ENCODE data around the gene KCNA10.

The KCNA10 gene

DNA sequence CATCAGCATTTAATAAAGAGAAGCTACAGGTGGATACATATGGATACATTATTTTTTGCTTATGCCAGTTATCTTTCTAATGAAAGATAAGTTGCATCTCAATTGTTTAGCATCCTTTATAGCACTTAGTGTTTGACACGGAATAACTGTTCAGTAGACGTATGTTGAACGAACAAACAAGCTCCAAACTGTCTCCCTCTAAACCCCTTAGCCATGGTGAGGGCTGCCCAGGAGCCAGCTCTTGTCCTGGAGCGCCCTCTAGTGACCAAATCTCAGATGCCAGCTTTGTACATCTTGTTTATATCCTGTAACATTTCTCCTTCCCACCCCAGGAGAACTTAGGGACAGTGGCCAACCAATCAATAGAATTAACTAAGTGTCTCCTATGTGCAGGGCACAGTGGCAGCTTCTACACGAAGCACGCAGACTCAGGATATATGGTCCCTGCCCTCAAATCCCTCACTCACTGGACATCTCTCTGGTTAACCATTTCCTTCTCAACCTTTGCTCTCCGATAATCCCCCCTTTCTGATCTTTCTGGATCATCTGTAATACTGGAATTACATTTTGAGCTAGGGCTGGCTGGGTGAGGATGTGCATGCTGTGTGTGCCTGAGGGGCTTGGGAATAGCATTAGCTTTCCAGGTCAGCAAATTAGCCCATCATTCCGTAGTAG lies 22.9 kb downstream of the KCNA10 start (continued):
- TF ChIP-seq WT1 (tag by site-specific recombination; IDR thresholded peaks at IDR 0.05) (no peak), ZNF37A (tag by site-specific recombination; IDR thresholded peaks at IDR 0.05) (no peak), ZNF660 (tag by site-specific recombination; IDR thresholded peaks at IDR 0.05) (no peak), SCRT1 (tag by site-specific recombination; IDR thresholded peaks at IDR 0.05; ENCODE audit: borderline replicate concordance) (peak; percentile 89), ZNF366 (tag by site-specific recombination; conservative IDR thresholded peaks at IDR 0.05) (0 out of 2 replicates have a peak, but pooled peaks have one; percentile 15), KLF8 (tag by site-specific recombination; IDR thresholded peaks at IDR 0.05) (no peak), HOXC10 (CRISPR knock-in tag; IDR thresholded peaks at IDR 0.05) (no peak), MZF1 (tag by site-specific recombination; IDR thresholded peaks at IDR 0.05; ENCODE audit: borderline replicate concordance) (no peak), ZBTB48 (tag by site-specific recombination; IDR thresholded peaks at IDR 0.05) (peak; percentile 95), ZNF423 (tag by site-specific recombination; IDR thresholded peaks at IDR 0.05) (no peak), ZNF23 (tag by site-specific recombination; IDR thresholded peaks at IDR 0.05; ENCODE audit: borderline replicate concordance) (no peak), ZNF560 (tag by site-specific recombination; IDR thresholded peaks at IDR 0.05; ENCODE audit: borderline replicate concordance) (no peak), ZNF354C (tag by site-specific recombination; IDR thresholded peaks at IDR 0.05; ENCODE audit: borderline replicate concordance, low read depth) (no peak), GLIS1 (tag by site-specific recombination; IDR thresholded peaks at IDR 0.05) (no peak), ZNF654 (tag by site-specific recombination; IDR thresholded peaks at IDR 0.05; ENCODE audit: low read depth) (peak; percentile 100), ZNF600 (tag by site-specific recombination; IDR thresholded peaks at IDR 0.05) (no peak), ZNF350 (tag by site-specific recombination; IDR thresholded peaks at IDR 0.05) (no peak), ZNF747 (tag by site-specific recombination; IDR thresholded peaks at IDR 0.05) (no peak), ZNF146 (tag by site-specific recombination; IDR thresholded peaks at IDR 0.05) (no peak), ZFP3 (tag by site-specific recombination; IDR thresholded peaks at IDR 0.05; ENCODE audit: low read depth) (no peak), ZNF777 (tag by site-specific recombination; IDR thresholded peaks at IDR 0.05; ENCODE audit: borderline replicate concordance) (no peak), ZNF548 (tag by site-specific recombination; IDR thresholded peaks at IDR 0.05) (no peak)
- TF ChIP-seq, protein P1, sequence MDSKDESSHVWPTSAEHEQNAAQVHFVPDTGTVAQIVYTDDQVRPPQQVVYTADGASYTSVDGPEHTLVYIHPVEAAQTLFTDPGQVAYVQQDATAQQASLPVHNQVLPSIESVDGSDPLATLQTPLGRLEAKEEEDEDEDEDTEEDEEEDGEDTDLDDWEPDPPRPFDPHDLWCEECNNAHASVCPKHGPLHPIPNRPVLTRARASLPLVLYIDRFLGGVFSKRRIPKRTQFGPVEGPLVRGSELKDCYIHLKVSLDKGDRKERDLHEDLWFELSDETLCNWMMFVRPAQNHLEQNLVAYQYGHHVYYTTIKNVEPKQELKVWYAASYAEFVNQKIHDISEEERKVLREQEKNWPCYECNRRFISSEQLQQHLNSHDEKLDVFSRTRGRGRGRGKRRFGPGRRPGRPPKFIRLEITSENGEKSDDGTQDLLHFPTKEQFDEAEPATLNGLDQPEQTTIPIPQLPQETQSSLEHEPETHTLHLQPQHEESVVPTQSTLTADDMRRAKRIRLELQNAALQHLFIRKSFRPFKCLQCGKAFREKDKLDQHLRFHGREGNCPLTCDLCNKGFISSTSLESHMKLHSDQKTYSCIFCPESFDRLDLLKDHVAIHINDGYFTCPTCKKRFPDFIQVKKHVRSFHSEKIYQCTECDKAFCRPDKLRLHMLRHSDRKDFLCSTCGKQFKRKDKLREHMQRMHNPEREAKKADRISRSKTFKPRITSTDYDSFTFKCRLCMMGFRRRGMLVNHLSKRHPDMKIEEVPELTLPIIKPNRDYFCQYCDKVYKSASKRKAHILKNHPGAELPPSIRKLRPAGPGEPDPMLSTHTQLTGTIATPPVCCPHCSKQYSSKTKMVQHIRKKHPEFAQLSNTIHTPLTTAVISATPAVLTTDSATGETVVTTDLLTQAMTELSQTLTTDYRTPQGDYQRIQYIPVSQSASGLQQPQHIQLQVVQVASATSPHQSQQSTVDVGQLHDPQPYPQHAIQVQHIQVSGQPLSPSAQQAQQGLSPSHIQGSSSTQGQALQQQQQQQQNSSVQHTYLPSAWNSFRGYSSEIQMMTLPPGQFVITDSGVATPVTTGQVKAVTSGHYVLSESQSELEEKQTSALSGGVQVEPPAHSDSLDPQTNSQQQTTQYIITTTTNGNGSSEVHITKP (tag by site-specific recombination; IDR thresholded peaks at IDR 0.05), result peak; percentile 89
- TF ChIP-seq, protein P2, sequence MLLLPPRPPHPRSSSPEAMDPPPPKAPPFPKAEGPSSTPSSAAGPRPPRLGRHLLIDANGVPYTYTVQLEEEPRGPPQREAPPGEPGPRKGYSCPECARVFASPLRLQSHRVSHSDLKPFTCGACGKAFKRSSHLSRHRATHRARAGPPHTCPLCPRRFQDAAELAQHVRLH (tag by site-specific recombination; IDR thresholded peaks at IDR 0.05), result no peak
- TF ChIP-seq, protein P3, sequence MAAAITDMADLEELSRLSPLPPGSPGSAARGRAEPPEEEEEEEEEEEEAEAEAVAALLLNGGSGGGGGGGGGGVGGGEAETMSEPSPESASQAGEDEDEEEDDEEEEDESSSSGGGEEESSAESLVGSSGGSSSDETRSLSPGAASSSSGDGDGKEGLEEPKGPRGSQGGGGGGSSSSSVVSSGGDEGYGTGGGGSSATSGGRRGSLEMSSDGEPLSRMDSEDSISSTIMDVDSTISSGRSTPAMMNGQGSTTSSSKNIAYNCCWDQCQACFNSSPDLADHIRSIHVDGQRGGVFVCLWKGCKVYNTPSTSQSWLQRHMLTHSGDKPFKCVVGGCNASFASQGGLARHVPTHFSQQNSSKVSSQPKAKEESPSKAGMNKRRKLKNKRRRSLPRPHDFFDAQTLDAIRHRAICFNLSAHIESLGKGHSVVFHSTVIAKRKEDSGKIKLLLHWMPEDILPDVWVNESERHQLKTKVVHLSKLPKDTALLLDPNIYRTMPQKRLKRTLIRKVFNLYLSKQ (tag by site-specific recombination; IDR thresholded peaks at IDR 0.05; ENCODE audit: borderline replicate concordance), result no peak
- TF ChIP-seq, protein P4, sequence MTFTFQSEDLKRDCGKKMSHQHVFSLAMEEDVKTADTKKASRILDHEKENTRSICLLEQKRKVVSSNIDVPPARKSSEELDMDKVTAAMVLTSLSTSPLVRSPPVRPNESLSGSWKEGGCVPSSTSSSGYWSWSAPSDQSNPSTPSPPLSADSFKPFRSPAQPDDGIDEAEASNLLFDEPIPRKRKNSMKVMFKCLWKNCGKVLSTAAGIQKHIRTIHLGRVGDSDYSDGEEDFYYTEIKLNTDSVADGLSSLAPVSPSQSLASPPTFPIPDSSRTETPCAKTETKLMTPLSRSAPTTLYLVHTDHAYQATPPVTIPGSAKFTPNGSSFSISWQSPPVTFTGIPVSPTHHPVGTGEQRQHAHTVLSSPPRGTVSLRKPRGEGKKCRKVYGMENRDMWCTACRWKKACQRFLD (tag by site-specific recombination; IDR thresholded peaks at IDR 0.05), result no peak
